ENCODE results near the gene NDUFA13. TPM values are rescaled to one million over a fixed set of nuclear protein-coding genes. Genes with fewer than 3 reads are reported as not detected.

The NDUFA13 gene
- total RNA-seq, 2 experiments from 2014 or later, result 314 to 363 TPM

GRCh38 chr19:19485161-19485997 lies 30.6 kb upstream of the NDUFA13 start:
- Mint-ChIP-seq H3K9me3 (no peaks in the 10 kb centered on the region), H3K27me3 (no peaks in the 10 kb centered on the region), H3K36me3 (ENCODE audit: low read depth) (peaks cover 22% of the 10 kb centered on the region), H3K27ac (peak overlapping the region; percentile 82), H3K4me1 (peaks cover 61% of the 10 kb centered on the region), H3K4me3 (no peak overlapping the region)
- ChIA-PET POLR2A (no interaction called here), CTCF (interaction anchor here (0.8 to 1.0 kb wide), 2 partner anchors 10 to 16 kb away, joined by 3 to 4 read pairs; no protein-coding TSS in a partner anchor)
- no peak for DNase-seq

DNA sequence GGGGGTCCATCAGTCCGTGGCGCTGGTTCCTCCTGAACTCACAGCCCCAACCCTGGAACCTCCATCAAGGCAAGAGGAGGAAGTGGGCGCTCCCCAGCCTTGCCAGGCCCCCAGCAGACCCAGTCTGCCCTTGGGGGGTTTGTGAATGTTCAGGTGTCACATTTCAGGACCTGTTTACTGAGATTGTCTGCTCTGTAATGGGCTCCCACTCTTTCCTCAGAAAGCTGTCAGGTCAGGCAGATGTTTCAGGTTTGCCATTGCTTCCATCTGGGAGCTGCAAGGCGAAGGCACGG lies 30.1 kb upstream of the NDUFA13 start:
- ChIA-PET POLR2A (no interaction called here), CTCF (interaction anchor here (1.0 kb wide), 1 partner anchor 11 kb away, joined by 4 read pairs; no protein-coding TSS in a partner anchor)
- H3K4me3 Mint-ChIP-seq, result no peak overlapping the region
- no peaks in the 10 kb centered on the region for H3K27me3 Mint-ChIP-seq
- H3K27ac Mint-ChIP-seq, result peak overlapping the region; percentile 57
- H3K4me1 Mint-ChIP-seq, result peaks cover 58% of the 10 kb centered on the region
- peaks cover 22% of the 10 kb centered on the region for H3K36me3 Mint-ChIP-seq (ENCODE audit: low read depth)
- DNase-seq, result no peak
- no peaks in the 10 kb centered on the region for H3K9me3 Mint-ChIP-seq

DNA sequence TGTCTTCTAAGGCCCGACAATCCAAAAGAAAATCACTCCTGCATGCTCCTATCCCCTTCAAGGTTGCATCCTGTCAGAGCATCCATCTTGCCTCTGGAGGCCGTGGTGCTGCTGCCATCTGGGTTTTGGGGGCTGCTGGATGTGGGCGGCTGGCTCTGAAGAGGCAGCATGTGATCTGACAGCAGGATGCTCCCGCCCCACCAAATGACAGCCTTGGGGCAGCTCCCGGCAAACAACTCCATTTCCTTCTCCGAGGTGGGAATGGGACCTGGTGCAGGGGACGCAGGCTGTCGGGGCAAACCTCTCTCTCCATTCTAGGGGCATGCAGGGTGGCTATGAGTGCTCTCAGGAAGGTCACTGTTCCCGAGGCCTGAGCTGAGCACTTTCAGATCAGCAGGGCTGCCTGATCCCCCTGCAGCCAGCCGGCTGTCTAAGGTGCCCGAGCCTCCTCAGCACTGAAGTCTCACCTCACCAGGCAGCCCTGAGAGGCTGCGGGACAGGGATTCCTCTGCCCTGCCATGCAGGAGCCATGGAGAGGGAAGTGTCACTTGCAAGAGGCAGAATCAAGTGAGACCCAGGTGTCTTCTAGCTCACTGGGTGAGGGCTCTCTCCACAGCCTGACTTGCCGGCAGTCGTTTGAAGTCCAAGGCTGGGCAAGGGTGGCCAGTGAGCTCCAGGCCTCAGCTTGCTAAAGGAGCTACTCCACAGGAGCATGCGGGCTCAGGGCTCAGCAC lies 29.5 kb upstream of the NDUFA13 start:
- Mint-ChIP-seq H3K9me3 (no peaks in the 10 kb centered on the region), H3K4me1 (peaks cover 55% of the 10 kb centered on the region), H3K4me3 (no peak overlapping the region), H3K27me3 (no peaks in the 10 kb centered on the region), H3K36me3 (ENCODE audit: low read depth) (peaks cover 21% of the 10 kb centered on the region), H3K27ac (peak overlapping the region; percentile 68)
- no peak for DNase-seq
- CTCF ChIA-PET, result interaction anchor here (1.0 to 1.3 kb wide), 2 partner anchors 74 to 113 kb away, joined by 6 read pairs; no protein-coding TSS in a partner anchor
- POLR2A ChIA-PET, result no interaction called here

DNA sequence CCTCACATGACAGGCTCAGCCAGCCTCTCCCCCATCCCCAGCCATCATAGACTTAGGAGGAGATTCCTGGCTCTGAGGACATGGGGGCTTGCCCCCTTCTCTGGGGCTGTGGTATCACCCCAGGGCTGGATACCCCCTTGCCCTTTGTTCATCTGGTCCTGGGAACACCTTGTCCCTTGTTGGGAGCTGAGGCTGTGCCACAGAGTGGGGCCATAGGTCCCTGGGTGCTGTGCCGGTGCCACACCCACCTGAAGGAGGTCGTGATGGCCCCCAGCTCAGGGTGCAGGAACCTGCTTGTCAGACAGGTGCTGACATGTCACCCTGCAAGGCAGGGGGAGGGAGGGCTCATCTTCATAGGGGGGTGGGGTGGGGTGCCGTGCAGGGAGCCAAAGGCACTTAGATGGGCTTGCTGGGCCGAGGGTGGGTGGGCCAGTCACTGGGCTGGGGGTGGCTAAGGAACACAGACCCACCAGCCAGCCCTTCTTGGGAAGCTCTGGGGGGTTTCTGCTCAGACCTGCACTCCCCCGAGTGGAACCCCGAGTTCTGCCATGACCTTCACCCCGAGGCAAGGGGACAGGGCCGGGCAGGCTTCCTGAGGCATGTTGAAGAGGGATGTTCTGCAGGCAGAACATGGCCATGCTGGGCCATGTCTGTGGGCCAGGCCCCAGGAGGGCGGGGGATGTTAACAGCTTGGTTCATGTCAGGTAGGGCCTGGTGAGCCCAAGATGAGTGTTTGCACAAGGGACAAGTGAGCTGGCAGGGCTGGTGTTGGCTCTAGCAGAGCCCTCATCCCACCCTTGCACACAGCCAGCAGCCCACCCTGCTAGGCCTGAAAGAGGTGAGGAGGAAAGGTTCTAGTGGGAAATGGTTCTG lies 28.7 kb upstream of the NDUFA13 start:
- DNase-seq, result no peak
- no peaks in the 10 kb centered on the region for H3K9me3 Mint-ChIP-seq
- H3K4me3 Mint-ChIP-seq, result no peak overlapping the region
- H3K36me3 Mint-ChIP-seq (ENCODE audit: low read depth), result peaks cover 19% of the 10 kb centered on the region
- peaks cover 53% of the 10 kb centered on the region for H3K4me1 Mint-ChIP-seq
- H3K27ac Mint-ChIP-seq, result peak overlapping the region; percentile 100
- CTCF ChIA-PET, result interaction anchor here (1.0 to 1.5 kb wide), 3 partner anchors 29 to 114 kb away, joined by 6 read pairs; no protein-coding TSS in a partner anchor
- POLR2A ChIA-PET, result no interaction called here
- H3K27me3 Mint-ChIP-seq, result no peaks in the 10 kb centered on the region

DNA sequence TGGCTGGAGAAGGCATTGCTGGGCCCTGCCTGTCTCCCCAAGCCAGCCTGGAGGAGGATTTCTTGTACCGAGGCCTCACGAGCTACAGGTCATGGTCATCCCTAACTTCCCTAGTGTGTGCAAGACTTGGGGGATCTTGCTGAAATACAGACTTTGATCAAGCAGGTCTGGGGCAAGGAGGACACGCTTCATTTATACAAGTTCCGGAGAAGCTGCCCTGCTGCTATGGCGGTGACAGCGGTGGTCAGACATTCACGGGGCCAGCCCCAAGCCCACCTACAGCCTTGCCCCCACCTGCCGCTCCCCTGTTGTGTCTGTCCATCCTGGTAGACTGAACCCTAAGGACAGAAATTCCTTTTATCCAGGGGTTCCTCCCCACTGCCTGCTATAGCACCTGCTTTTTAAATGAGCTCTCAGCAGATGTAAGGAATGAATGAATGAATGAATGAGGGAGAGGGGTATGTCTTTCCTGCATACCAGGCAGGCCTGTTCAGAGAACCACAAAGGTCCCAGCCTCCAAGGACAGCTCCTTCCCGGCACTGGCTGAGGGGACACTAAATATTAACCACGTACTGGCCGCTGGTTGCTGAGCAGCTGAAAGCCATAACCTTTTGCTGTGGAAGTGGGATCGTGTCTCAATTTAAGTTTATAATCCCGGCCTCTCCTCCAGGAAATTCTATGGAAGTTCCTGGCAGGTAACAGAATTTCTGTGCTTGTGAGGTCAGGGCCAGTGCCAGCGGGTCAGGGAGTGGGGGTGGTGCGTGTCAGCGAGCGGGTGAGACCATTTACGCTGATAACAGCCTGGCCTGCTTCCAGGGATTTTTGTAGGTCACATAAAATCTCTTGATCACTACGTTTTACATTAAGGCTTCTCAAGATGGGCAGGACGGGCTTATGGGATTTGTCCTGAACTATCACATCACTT lies 27.8 kb upstream of the NDUFA13 start:
- H3K4me1 Mint-ChIP-seq, result peaks cover 50% of the 10 kb centered on the region
- ChIA-PET CTCF (interaction anchor here (1.2 to 4.2 kb wide), 3 partner anchors 30 to 124 kb away, joined by 3 to 50 read pairs (median 6); no protein-coding TSS in a partner anchor), POLR2A (no interaction called here)
- peak overlapping the region; percentile 62 for H3K4me3 Mint-ChIP-seq
- peak overlapping the region; percentile 100 for H3K27ac Mint-ChIP-seq
- no peaks in the 10 kb centered on the region for H3K27me3 Mint-ChIP-seq
- DNase-seq, result no peak
- H3K9me3 Mint-ChIP-seq, result no peaks in the 10 kb centered on the region
- peaks cover 24% of the 10 kb centered on the region for H3K36me3 Mint-ChIP-seq (ENCODE audit: low read depth)

DNA sequence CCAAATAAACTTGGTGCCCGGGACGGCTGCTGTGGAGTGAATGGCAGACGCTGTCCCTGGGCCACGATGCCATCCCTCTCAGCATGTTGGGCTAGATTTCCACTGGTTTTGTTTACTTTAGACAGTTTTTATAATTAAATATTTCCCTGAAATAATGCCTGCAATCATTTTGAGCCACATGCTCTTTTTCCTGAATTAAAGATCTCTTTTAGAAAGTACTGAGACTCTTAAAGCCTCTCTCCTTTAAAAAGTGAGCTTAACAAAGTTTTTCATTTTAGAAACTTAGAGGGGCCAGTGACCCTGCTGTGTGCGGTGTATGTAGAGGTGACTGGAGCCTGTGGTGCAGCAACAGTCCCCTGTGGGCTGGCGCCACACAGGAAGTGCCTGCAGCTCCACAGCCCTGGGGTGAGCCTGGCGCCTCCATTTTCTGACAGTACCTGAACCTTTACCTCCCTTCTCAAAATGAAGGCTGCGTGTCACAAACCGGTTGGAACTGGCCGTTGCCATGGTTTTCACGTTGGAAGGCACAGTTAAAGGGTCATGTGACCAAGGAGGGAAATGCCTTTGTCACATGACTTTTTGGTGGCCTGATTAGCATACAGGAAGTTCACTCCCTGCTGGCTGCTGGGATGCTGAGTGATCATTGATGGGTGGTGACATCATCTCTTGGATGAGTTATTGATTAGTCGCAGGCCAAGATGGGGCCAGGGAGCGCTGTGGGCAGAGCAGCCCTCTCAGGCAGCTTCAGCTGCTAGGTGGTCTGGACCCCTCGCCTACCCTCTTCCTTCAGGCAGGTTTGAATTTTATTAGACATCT lies 26.9 kb upstream of the NDUFA13 start:
- H3K27me3 Mint-ChIP-seq, result no peaks in the 10 kb centered on the region
- peak; percentile 98 for DNase-seq

DNA sequence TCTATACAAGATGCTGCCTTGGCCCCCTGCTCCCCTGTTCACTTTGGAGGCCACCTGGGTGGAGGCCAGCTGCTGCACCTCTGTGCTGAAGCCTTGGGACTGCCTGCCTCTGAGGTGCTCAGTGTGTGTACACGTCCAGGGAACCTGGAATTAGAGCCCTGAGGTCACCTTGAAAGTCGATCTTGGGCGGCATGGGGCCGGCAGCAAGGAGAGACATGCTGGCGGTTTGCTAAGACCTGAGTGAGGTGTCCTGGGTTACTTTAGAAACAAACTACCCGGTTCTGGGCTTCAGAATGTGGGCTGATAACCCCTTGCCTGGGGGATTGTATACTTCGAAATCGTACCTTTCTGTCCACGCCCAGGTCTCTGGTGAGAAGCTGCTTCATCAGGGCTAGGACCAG lies 26.2 kb upstream of the NDUFA13 start:
- ChIA-PET CTCF (interaction anchor here (0.9 to 4.2 kb wide), 29 partner anchors 8 to 344 kb away, joined by 3 to 50 read pairs (median 4); partner anchors contain the start of genes GATAD2A, NDUFA13 and TSSK6), POLR2A (interaction anchor here (0.9 kb wide), 1 partner anchor 125 kb away, joined by 3 read pairs; no protein-coding TSS in a partner anchor)
- Mint-ChIP-seq H3K4me1 (peaks cover 48% of the 10 kb centered on the region), H3K27me3 (no peaks in the 10 kb centered on the region), H3K27ac (peak overlapping the region; percentile 100), H3K4me3 (peak overlapping the region; percentile 62), H3K9me3 (no peaks in the 10 kb centered on the region), H3K36me3 (ENCODE audit: low read depth) (peaks cover 35% of the 10 kb centered on the region)
- no peak for DNase-seq

More for the DNA sequence above, 26.9 kb upstream of the NDUFA13 start:
- H3K36me3 Mint-ChIP-seq (ENCODE audit: low read depth), result peaks cover 28% of the 10 kb centered on the region
- H3K4me3 Mint-ChIP-seq, result peak overlapping the region; percentile 62
- peak overlapping the region; percentile 100 for H3K27ac Mint-ChIP-seq
- CTCF ChIA-PET, result interaction anchor here (1.2 to 4.2 kb wide), 9 partner anchors 19 to 125 kb away, joined by 3 to 50 read pairs (median 8); partner anchors contain the start of gene GATAD2A
- peaks cover 48% of the 10 kb centered on the region for H3K4me1 Mint-ChIP-seq
- POLR2A ChIA-PET, result no interaction called here
- no peaks in the 10 kb centered on the region for H3K9me3 Mint-ChIP-seq

GRCh38 chr19:19490214-19490968 lies 25.6 kb upstream of the NDUFA13 start:
- H3K27ac Mint-ChIP-seq, result peak overlapping the region; percentile 100
- no peaks in the 10 kb centered on the region for H3K9me3 Mint-ChIP-seq
- peaks cover 34% of the 10 kb centered on the region for H3K36me3 Mint-ChIP-seq (ENCODE audit: low read depth)
- no peaks in the 10 kb centered on the region for H3K27me3 Mint-ChIP-seq
- peak; percentile 90 for DNase-seq
- ChIA-PET POLR2A (interaction anchor here (0.9 to 1.0 kb wide), 2 partner anchors 84 to 126 kb away, joined by 3 read pairs; no protein-coding TSS in a partner anchor), CTCF (interaction anchor here (0.6 to 4.2 kb wide), 34 partner anchors 9 to 345 kb away, joined by 3 to 50 read pairs (median 4); partner anchors contain the start of genes GATAD2A, NDUFA13 and TSSK6)
- no peak overlapping the region for H3K4me3 Mint-ChIP-seq
- H3K4me1 Mint-ChIP-seq, result peaks cover 46% of the 10 kb centered on the region

- CTCF ChIA-PET, result interaction anchor here (0.6 to 4.2 kb wide), 19 partner anchors 10 to 175 kb away, joined by 3 to 50 read pairs (median 6); partner anchors contain the start of gene MAU2
Measured at GRCh38 chr19:19491321-19492025, 24.6 kb upstream of the NDUFA13 start.

More at GRCh38 chr19:19491321-19492025, 24.6 kb upstream of the NDUFA13 start:
- peaks cover 37% of the 10 kb centered on the region for H3K36me3 Mint-ChIP-seq (ENCODE audit: low read depth)
- no peaks in the 10 kb centered on the region for H3K27me3 Mint-ChIP-seq
- no peaks in the 10 kb centered on the region for H3K9me3 Mint-ChIP-seq
- DNase-seq, result no peak
- peak overlapping the region; percentile 100 for H3K27ac Mint-ChIP-seq
- peaks cover 40% of the 10 kb centered on the region for H3K4me1 Mint-ChIP-seq
- H3K4me3 Mint-ChIP-seq, result no peak overlapping the region
- POLR2A ChIA-PET, result interaction anchor here (0.5 to 1.0 kb wide), 2 partner anchors 85 to 86 kb away, joined by 3 read pairs; partner anchors contain the start of gene GATAD2A

All from activated CD4-positive, alpha-beta T cell treated with anti-CD3 and anti-CD28 coated beads, Interleukin-2, amount 10 ng/mL, durations not matched to agents 7 days and 5 days (primary cell).